HUES64 (cell line): ENCODE results near the gene KRTAP10-10.
"Not testable (repeated sequence)": the region's sequence is repeated elsewhere in the genome, so short reads cannot be mapped to it uniquely, and the experiment has no call there.

Experiments used
- H3K27ac ChIP-seq: 2 replicates; pipeline ENCODE4 v1.7.0; 2013; ENCODE audit warnings: low read depth, low read length, inconsistent platforms
- H3K27me3 ChIP-seq: 2 replicates; pipeline ENCODE4 v1.6.1; 2013; ENCODE audit warnings: mild to moderate bottlenecking, low read length; ENCODE audit not compliant: insufficient read depth
- H3K36me3 ChIP-seq: 2 replicates; pipeline ENCODE4 v1.6.1; 2013; ENCODE audit warnings: mild to moderate bottlenecking, low read length; ENCODE audit not compliant: insufficient read depth
- H3K4me1 ChIP-seq: 2 replicates; pipeline ENCODE4 v1.6.1; 2013; ENCODE audit warnings: mild to moderate bottlenecking, low read length, moderate library complexity; ENCODE audit not compliant: insufficient read depth
- H3K4me3 ChIP-seq: 2 replicates; pipeline ENCODE4 v1.5.1; 2013; ENCODE audit warnings: mild to moderate bottlenecking, low read length, moderate library complexity
- H3K9ac ChIP-seq: 2 replicates; pipeline ENCODE4 v1.6.1; 2013; ENCODE audit warnings: mild to moderate bottlenecking, low read depth, low read length
- H3K9me3 ChIP-seq: 2 replicates; pipeline ENCODE4 v1.6.1; 2013; ENCODE audit warnings: low read depth, low read length; ENCODE audit not compliant: insufficient read depth
- WGBS: fragments of 150-250, 120-280 bp; methylation state at CpG from one replicate; pipeline ENCODE4 v1.1.7; 2013; ENCODE audit warnings: missing lambda C conversion rate; 5-methylcytosine and 5-hydroxymethylcytosine counted together

Gene KRTAP10-10

GRCh38 chr21:44606495-44606894 is 30.7 kb upstream of the KRTAP10-10 start:
- no peaks in the 10 kb centered on the region for H3K36me3 ChIP-seq
- H3K4me1 ChIP-seq, result no peaks in the 10 kb centered on the region
- H3K27ac ChIP-seq, result no peak overlapping the region
- H3K9me3 ChIP-seq, result peaks cover 13% of the 10 kb centered on the region
- H3K27me3 ChIP-seq, result no peaks in the 10 kb centered on the region
- 91% methylated on average over 4 of the region's 4 CpGs for WGBS
- H3K4me3 ChIP-seq, result no peak overlapping the region
- no peak overlapping the region for H3K9ac ChIP-seq

GRCh38 chr21:44609193-44609592 is 28.0 kb upstream of the KRTAP10-10 start:
- Histone ChIP-seq H3K9me3 (peaks cover 17% of the 10 kb centered on the region), H3K4me3 (no peak overlapping the region), H3K27ac (no peak overlapping the region), H3K4me1 (no peaks in the 10 kb centered on the region), H3K27me3 (no peaks in the 10 kb centered on the region), H3K9ac (no peak overlapping the region), H3K36me3 (no peaks in the 10 kb centered on the region)

GRCh38 chr21:44610157-44610843 is 26.9 kb upstream of the KRTAP10-10 start:
- not testable (repeated sequence) for H3K9ac ChIP-seq, H3K27me3 ChIP-seq, H3K27ac ChIP-seq, H3K36me3 ChIP-seq, H3K4me3 ChIP-seq, H3K4me1 ChIP-seq
- H3K9me3 ChIP-seq, result peaks cover 17% of the 10 kb centered on the region
- 94% methylated on average over 7 of the region's 7 CpGs for WGBS

DNA sequence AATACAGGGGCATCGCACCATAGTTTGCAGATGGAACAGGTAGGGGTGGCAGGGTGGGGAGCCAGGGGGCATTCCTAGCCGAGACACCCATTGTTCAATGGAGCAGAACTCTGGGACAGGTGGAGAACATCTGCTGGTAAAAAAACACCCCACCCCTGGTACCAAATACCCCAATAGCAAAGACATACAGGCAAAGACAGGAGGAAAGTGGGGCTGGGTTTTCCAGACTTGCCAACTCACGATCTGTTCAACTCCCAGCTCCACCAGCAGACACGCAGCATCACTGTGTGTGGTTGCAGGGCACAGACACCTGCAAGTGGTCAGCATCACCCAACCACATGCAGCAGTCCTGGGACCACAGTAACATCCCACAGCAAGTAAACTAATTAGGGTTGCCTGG is 25.6 kb upstream of the KRTAP10-10 start:
- no peak overlapping the region for H3K27ac ChIP-seq
- H3K4me3 ChIP-seq, result no peak overlapping the region
- H3K4me1 ChIP-seq, result no peaks in the 10 kb centered on the region
- WGBS, result 83% methylated on average over 4 of the region's 4 CpGs
- H3K9ac ChIP-seq, result no peak overlapping the region
- no peaks in the 10 kb centered on the region for H3K36me3 ChIP-seq
- H3K27me3 ChIP-seq, result no peaks in the 10 kb centered on the region
- peaks cover 15% of the 10 kb centered on the region for H3K9me3 ChIP-seq

- Histone ChIP-seq H3K36me3 (no peaks in the 10 kb centered on the region), H3K4me1 (no peaks in the 10 kb centered on the region), H3K27me3 (no peaks in the 10 kb centered on the region), H3K27ac (no peak within 1 kb of the TSS), H3K9ac (no peak within 1 kb of the TSS), H3K9me3 (peaks cover 14% of the 10 kb centered on the region), H3K4me3 (no peak within 1 kb of the TSS)
- WGBS, result 90% methylated on average over 8 of the region's 8 CpGs
Measured at GRCh38 chr21:44612029-44612486, 25.1 kb upstream of the KRTAP10-10 start, which contains the start of gene KRTAP10-8. TSS of gene KRTAP10-8 (plus strand) at chr21:44612079. CDS start at chr21:44612101, 22 bp downstream.

DNA sequence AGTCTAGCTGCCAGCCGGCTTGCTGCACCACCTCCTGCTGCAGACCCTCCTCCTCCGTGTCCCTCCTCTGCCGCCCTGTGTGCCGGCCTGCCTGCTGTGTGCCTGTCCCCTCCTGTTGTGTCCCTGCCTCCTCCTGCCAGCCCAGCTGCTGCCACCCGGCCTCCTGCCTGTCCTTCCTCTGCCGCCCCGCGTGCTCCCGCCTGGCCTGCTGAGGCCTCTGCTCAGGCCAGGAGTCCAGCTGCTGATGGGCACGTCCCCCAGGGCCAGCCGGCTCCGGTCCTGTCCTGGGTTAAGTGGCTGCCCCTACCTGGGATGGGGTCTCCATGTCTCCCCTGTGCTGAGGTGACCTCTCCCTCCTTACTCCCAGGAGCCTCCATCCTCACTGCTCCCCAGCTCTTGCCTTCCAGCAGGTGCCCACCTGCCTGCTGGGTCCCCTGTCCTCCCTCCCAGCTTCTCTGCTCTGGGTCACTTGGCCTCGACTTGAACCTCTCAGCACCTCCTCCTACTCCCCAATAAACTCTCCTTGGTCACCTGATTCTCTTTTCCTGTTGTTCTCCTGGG is 24.4 kb upstream of the KRTAP10-10 start:
- Histone ChIP-seq H3K27ac (no peak overlapping the region), H3K4me1 (no peaks in the 10 kb centered on the region), H3K36me3 (no peaks in the 10 kb centered on the region), H3K27me3 (no peaks in the 10 kb centered on the region), H3K9ac (no peak overlapping the region), H3K4me3 (no peak overlapping the region), H3K9me3 (peaks cover 14% of the 10 kb centered on the region)
- 91% methylated on average over 13 of the region's 13 CpGs for WGBS

- Histone ChIP-seq H3K36me3 (no peaks in the 10 kb centered on the region), H3K4me3 (no peak overlapping the region), H3K27me3 (no peaks in the 10 kb centered on the region), H3K9ac (no peak overlapping the region), H3K9me3 (peaks cover 14% of the 10 kb centered on the region), H3K27ac (no peak overlapping the region), H3K4me1 (no peaks in the 10 kb centered on the region)
- 94% methylated on average over 26 of the region's 26 CpGs for WGBS
Measured at GRCh38 chr21:44613386-44614155, 23.6 kb upstream of the KRTAP10-10 start.

DNA sequence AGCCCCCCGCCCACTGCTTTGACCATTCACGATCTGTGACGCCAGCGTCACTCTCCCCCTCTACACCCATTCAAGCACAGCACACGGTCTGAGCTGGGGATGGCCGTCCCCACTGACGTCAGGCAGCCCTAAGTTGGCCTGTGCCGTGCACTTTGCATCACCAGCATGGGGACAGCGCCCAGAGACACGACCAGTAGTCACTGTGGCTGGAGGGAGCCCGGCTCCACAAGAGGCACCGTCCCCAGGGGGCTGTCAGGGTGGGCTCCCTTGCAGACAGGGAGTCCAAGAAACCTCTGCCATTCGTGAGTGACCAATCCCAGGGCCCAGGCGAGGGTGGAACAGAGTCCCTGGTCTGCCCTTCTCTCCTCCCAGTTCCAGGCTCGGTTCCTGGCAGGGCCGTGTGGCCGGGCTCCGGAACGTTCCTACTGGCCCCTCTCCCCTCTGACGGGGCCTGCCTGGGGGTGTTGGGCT is 23.0 kb upstream of the KRTAP10-10 start:
- Histone ChIP-seq H3K9ac (no peak overlapping the region), H3K4me3 (no peak overlapping the region), H3K4me1 (no peaks in the 10 kb centered on the region), H3K27me3 (no peaks in the 10 kb centered on the region), H3K27ac (no peak overlapping the region), H3K9me3 (peaks cover 18% of the 10 kb centered on the region), H3K36me3 (no peaks in the 10 kb centered on the region)
- 92% methylated on average over 20 of the region's 20 CpGs for WGBS

DNA sequence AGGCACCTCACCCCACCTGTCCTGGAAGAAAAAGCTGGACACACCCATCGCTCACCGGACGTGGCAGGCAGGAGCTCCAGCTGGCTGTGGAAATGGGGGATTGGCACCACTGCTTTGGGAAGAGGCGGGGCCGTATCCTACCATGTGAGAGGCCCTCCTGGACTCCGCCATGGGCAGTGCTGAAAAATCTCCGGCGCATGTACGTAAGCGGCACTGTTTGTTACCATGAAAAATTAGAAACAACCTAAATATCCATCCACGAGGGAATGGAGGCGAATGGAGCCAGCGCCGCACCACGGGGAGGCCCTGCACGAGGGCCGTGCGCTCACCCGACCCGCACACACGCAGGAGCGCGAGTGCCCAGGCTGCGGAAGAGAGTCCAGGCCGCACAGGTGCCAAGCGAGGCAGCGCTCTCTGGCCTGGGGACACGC is 22.2 kb upstream of the KRTAP10-10 start:
- Histone ChIP-seq H3K4me1 (no peaks in the 10 kb centered on the region), H3K36me3 (no peaks in the 10 kb centered on the region), H3K9ac (no peak overlapping the region), H3K9me3 (peaks cover 20% of the 10 kb centered on the region), H3K27me3 (no peaks in the 10 kb centered on the region), H3K4me3 (no peak overlapping the region), H3K27ac (no peak overlapping the region)
- WGBS, result 94% methylated on average over 28 of the region's 28 CpGs

DNA sequence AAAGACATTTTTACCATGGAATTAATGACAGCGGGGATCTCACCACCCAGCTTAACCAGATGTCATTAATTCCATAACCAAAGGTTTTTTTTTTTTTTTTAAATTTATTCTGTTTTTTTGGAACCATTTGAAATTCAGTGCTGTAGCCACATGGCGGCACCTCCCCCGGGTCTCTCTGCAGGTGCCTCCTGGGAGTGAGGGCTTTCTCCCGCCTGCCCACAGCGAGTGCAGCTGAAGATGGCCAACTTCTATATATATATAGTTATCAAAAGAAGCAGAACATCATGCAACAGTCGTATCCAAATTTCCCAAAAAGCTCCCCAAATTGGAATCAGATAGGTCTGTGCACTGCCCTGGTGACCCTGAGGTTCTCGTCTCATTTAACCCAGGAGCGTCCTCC is 21.7 kb upstream of the KRTAP10-10 start:
- H3K36me3 ChIP-seq, result no peaks in the 10 kb centered on the region
- no peak overlapping the region for H3K9ac ChIP-seq
- no peak overlapping the region for H3K4me3 ChIP-seq
- no peaks in the 10 kb centered on the region for H3K27me3 ChIP-seq
- H3K27ac ChIP-seq, result no peak overlapping the region
- peaks cover 25% of the 10 kb centered on the region for H3K9me3 ChIP-seq
- 90% methylated on average over 7 of the region's 8 CpGs for WGBS
- no peaks in the 10 kb centered on the region for H3K4me1 ChIP-seq

DNA sequence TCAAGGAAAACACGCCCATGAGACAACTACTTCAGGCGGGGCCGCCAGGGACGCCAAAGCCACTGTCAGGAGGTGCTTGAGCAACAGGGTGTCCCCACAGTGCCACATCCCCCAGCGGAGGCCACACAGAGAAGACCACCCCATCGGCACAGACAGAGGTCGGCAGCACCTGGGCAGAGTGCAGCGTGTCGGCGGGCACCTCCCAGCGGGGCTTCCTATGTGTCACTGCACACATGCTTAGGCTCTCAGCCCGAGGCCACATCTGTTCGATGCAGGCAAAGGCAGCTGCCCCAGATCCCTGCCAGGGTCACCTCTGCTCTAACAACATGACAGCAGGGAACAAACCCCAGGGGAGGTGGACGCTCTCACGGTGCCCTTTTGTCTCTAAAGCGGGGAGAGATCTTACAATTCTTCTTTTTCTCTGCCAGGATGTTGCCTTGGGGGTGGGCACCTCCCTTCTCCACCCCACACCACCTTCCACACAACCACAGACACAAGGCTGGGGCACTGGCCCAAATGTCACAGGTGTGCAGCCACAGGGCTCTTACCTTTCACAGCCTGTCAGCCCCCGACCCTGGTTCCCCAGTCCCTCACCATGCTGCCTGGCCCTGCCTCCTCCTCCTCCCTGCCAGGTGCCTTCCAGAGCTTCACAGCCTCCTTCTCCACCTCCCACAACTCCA is 21.1 kb upstream of the KRTAP10-10 start:
- Histone ChIP-seq H3K27me3 (no peaks in the 10 kb centered on the region), H3K4me3 (no peak overlapping the region), H3K4me1 (no peaks in the 10 kb centered on the region), H3K36me3 (no peaks in the 10 kb centered on the region), H3K27ac (no peak overlapping the region), H3K9ac (no peak overlapping the region), H3K9me3 (peaks cover 30% of the 10 kb centered on the region)
- 89% methylated on average over 17 of the region's 17 CpGs for WGBS
